HG03571 (cell line): ENCODE results near the gene MTREX.

ENCODE experiments used
- ATAC-seq: cut with Tn5 transposase; IDR thresholded peaks from one replicate; pipeline ENCODE4 v1.9.1; 2021; ENCODE audit not compliant: unreplicated experiment

Gene MTREX

DNA sequence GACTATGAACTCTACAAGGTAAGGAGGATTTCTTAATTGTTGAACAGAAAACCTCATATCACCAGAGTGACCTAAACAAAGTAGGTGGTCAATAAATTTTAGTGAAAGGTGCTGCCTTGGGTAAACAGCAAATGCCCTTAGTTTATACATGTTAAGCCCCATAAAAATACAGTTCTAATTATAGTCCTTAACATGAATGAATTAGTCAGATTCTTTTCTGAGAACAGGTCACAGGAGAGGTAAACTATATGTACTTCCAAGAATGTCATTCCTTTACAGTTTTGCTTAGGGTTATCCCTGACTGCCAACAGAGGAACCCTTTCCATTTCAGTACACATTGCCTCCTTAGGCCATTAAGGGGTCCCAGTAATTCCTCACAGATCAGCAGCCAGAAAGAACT is 162.1 kb downstream of the MTREX start:
- no peak for ATAC-seq

DNA sequence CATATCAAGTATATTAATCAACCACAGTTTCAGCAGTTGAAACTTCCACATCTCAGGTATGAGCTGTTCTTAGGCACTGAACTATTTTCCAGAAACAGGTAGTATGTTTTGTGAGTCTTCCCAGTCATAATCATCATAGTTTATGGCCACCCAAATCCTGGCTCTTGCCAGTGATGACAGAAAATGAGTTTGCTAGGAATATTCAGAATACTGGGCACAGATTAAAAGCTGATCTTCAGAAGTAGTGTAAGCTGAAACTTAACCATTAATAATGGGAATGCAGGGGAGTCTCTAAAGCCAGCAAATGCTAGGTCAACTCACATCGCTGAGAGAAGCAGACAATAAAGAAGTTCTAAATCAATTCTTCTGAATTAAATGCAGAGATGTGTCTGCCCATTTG is 162.5 kb downstream of the MTREX start:
- ATAC-seq: no peak

DNA sequence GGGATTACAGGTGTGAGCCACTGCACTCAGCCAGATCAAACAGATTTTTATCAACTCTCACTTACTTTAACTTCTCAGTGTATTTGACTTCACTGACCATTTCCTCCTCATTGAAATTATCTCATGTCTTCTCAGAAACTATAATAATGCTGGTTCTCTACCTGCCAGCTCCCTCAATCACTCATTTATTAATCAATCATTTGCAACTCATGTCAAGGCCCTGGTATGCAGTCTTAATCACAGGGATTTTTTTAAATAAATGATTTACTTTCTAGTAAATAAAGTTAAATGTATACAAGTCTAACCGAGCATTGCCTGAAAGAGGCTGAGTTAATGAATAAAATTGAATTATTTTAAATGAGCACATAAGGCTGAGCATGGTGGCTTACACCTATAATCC is 163.7 kb downstream of the MTREX start:
- no peak for ATAC-seq

DNA sequence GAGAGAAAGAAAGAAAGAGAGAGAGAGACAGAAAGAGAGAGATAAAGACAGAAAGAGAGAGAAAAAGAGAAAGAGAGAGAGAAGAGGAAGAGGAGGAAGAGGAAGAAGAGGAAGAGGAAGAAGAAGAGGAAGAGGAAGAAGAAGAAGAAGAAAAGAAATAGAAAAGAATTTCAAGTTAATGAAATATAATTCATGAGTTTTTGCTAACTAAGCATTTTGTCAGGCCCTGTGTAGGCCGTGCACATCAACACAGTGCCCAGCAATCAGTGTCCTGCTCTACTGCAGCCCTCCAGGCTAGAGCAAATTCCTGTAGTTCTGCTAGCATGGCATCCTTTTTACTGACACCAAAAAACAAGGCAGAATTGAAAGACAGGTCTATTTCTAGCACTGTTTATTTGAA is 164.9 kb downstream of the MTREX start:
- ATAC-seq: no peak
